8988T (cell line): Measurements from ENCODE around the gene KCNMA1.
"Not testable (repeated sequence)": the region's sequence is repeated elsewhere in the genome, so short reads cannot be mapped to it uniquely, and the experiment has no call there.

Experiments
- DNase-seq: peaks from one replicate; pipeline ENCODE4 v3.0.0; 2011

KCNMA1 gene

GRCh38 chr10:77410523-77410922, 227.1 kb downstream of the KCNMA1 start:
- DNase-seq, result no peak

DNA sequence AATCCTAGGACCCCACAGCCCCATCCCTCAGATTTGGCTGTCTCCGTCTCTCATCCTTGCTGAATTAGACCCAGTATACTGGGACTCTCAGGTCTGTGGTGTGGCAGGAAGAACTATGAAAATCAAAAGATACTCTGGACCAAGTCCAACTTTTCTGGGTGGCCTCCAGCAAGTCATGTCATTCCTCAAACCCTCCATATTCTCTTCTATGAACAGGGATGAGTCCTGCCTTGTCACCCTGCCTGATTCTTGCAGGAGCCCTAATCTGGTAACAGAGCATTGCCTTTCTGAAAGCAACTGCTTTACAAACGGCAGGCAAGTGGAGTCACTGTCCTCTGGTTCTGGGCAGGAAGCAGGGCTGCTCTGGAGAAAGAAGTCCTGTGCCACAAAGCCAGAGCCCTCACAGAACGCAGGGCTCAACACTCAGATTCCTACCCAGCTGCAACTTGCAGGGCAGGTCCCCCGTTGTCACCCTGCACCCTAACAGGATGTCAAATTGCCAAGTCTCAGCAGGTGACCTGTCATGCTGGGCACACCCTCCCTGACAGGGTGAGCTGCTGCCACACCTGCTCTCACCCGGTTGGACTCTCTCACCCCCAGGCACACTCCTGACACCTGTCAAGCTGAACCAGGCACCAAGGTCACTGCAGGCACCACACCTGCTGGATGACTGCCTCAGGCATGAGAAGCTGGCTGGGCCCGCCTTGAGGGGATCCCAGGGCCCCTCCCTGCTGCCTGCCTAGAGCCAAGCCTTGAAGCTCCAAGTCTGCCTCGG, 227.7 kb downstream of the KCNMA1 start:
- DNase-seq, result no peak

DNA sequence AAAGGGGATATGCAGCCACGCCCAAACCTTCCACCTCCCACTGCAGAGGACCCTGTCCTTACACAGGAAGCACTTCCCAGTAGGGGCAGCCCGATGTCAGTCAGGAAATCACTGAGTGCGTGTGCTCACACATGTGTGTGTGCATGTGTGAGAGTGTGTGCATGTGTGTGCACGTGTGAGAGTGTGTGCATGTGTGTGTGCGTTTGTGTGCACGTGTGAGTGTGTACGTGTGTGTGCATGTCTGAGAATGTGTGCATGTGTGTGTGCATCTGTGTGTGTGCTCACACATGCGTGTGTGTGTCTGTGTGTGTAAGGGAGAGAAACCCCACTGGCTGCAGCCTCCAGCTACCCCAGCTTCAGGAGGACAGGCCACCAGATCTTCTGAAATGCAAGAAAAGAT, 229.3 kb downstream of the KCNMA1 start:
- DNase-seq, result no peak

DNA sequence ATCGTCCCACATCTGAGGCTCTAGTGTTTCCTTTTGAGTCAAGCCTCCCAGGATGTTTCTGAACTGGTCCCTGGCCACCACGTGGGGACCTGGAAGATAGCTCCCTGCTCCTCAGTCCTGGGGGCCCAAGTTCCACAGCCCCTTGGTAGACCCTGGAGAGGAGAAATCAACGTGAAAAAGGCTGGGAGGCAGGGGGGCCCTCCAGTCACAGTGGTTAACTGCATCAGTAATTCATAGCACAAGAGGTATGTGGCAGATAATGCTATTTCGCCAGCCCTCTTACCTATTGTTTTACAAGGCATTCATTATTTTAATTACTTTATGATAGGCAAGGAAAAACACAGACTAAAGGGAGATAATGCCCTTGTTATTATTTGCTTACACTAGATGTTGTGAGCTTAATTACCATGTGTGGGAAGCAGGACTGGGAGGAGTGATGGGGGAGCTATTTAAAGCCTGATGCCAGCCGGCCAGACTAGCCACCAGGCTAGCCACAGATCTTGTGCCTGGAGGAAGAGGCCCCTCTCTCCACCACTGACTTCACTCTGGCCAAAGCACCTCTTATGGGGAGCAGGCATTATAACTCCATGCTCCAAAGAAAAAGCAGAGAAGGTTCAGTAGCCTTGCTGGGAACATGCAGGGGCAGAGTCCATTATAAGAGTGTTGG, 230.7 kb downstream of the KCNMA1 start:
- DNase-seq, result no peak

GRCh38 chr10:77405771-77406241, 231.8 kb downstream of the KCNMA1 start:
- peak; percentile 84 for DNase-seq

DNA sequence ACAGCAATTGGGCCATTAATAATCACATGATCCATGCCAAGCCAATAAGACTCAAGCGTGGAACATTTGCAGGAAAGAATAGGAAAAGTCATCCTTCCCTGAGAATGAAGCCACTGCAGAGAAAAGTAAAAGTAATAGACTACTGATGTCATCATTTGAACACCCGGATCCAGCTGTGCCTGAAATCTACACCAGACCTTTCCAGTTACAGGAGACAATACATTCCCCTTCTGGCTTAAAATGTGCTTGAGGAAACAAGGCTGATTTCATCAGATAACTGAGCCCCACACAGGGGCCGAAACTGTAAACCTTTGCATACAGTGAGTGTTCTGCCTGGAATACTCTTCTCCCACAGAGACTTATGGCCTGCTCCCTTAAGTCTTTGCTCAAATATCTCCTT, 232.8 kb downstream of the KCNMA1 start:
- DNase-seq, result no peak

GRCh38 chr10:77403761-77404160, 233.8 kb downstream of the KCNMA1 start:
- no peak for DNase-seq

DNA sequence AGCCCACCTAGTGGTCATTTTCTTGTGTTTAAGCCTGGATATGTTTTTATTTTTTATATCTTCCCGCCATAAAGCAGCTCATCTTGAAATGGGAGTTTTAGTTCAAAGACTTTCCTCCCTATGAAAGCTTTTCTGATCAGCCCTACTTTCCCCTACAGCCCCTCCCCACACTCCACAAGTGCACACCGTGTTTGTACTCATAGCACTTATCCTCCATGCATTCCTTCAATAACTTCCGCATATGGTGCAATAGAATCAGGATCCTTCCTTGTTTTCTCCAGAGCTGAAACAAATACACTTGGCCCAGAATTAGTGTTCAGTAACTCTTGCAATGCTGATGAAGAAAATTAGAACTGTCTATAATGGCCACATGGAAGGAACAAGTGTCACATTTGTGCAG, 235.9 kb downstream of the KCNMA1 start:
- no peak for DNase-seq

DNA sequence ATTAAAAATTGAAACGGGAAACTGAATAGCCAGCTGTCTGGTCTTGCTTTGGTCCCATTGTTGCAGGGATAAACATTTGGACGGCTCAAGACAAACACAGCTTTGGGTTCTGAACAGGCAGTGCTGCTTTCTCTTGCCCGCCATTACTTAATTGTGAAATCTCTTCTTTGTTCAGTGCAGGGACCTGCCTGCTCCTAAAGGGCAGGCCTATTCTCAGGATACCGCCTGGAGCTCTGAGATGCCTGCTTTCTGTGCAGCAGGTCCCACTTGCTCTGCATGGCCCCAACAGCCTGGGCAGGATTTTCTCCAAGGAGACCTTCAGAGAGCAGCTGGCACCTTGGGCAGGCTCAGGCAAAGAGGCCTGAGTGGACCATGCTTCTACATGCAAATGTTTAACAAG, 237.6 kb downstream of the KCNMA1 start:
- no peak for DNase-seq

DNA sequence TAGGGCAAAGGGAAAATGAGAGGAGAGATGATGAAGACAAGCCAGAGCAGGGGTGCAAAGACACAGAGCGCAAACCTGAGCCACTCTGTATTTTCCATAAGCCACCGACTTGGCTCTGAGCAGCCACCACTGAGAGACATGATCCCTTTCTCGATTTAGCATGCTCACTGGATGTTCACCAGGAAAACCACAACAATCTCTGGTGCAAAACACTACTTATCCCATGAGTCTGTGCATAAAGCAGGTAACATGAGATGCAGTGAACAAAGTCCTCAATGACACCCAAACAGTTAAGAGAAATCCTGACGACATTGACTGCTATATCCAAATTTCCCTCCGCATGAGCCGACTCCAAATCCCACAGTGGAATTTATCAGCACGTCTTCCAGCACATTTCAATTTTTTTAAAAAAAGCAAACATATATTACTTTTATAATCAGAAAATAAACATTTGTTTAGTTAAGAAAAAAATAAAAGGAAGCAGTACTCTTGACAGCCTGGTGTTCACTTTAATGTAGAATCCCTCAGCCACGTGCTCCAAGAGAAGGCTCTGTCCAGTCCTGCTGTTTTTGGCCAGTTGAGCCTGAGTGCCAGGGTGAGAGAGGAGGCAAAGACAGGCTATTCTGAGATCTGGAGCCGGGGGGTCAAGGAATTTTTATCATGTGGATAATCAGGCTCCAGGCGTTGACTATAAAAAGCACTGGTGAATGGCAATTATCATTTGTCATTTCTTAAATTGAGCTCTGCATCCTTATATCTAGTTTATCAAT, 238.4 kb downstream of the KCNMA1 start:
- DNase-seq, result no peak

DNA sequence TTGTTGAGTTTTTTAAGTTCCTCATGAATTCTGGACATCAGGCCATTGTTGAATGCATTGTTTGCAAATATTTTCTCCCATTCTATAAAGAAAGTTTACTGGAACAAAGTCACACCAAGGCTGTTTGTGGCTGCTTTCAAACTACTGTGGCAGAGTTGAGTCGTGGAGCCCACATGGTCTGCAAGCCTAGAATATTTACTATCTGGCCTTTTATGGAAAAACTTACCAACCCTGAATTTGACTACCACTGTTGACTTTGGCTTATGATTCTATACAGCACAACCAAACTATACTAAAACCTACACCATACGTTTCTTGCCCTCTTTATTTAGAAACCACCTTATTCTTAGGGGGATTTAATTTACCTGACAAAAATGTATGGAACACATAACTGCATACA, 239.1 kb downstream of the KCNMA1 start:
- DNase-seq, result no peak

DNA sequence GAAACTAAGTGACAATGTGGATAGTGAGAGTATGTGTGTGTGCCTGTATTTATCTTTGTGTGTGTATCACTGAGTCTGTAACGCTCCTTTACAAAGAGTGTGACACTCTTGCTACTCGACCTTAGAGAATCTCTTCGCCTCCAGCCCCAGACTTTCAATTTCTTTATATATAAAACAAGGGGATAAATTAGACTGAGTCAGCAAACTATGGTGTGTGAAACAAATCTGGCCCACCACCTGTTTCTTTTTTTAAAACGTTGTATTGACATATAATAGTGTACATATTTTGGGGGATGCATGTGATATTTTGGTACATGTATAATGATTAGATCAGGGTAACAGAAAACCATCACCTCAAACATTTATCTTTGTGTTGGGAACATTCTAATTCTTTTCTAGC, 240.5 kb downstream of the KCNMA1 start:
- no peak for DNase-seq

- no peak for DNase-seq
Measured at GRCh38 chr10:77396290-77396689, 241.3 kb downstream of the KCNMA1 start.

DNA sequence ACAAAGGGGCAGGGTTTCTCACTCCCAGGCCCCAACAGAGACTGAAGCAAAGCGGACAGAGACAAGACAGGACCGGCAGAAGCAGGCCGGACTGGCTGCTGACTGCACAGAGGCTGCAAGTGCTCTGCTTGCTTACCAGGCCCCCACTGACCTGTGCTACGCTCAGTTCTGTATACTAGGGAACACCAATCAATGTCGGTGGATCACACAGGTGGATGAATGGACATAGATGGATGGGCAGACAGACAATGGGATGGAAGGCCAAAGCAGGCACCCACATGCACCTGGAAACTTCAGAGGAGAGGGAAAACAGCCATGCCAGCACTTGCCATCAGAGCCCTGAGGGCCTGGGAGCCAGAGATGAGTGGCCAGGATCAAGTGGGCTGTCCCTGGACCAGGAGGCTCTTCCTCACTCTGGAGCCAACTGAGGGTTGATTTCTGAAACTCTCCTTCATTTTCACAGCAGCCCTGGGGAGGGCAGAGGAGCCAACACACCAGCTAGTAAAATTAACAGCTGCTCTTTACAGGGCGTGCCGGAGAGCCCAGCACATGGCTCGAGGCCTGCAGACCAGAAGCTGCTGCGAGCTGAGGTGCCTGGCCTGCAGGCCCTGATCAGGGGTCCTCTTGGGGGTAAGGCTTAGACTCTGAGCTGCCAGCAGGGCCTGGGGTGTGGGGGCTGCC, 243.6 kb downstream of the KCNMA1 start:
- DNase-seq, result no peak

DNA sequence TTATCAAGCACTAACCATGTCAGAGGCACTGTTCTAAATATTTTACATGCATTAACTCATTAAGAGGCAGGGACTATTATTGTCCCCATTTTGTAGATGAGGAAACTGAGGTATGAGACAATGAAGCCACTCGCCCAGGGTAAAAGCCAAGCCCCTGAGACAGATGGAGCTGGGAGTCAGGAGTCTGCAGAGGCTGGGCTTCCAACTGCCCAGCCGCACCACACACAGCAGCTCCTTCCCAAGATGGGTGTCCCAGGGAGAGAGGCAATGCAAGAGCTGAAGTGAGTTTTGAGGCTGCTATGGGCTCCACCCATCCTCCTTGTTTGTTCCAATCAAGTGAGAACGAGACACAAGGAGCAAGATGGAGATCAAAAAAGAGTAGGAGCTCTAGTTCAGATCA, 244.2 kb downstream of the KCNMA1 start:
- no peak for DNase-seq

- DNase-seq, result peak; percentile 84
Measured at GRCh38 chr10:77392851-77393250, 244.8 kb downstream of the KCNMA1 start.

- DNase-seq, result no peak
Measured at GRCh38 chr10:77392236-77392721, 245.3 kb downstream of the KCNMA1 start.

DNA sequence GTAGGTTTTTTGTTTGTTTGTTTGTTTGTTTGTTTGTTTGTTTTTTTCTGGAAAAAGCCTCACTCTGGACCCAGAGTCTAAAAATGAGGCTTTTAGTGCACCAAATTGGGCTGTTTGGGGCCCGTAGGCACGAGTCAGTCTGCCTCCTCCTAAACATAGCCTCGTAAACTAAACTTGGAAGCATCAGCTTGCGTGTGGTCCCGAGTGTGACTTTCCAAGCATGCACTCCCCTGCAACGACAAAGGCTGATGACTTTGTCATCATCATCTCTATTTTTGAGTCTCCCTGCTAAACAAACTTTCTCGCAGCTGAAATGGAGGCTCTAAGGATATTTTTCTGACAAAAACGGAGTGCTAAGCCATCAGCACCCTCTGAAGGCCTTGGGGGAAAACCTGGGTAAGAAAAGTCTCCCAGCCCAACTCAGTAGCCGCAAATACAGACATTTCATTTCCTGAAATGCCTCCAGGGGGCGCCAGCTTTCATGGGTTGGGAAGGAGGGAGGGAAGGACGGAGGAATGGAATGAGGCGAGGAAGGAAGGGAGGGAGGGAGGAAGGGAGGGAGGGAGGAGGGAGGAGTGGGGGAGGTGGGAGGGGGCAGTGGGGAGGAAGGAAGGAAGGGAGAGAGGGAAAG, 245.9 kb downstream of the KCNMA1 start:
- DNase-seq, result no peak

DNA sequence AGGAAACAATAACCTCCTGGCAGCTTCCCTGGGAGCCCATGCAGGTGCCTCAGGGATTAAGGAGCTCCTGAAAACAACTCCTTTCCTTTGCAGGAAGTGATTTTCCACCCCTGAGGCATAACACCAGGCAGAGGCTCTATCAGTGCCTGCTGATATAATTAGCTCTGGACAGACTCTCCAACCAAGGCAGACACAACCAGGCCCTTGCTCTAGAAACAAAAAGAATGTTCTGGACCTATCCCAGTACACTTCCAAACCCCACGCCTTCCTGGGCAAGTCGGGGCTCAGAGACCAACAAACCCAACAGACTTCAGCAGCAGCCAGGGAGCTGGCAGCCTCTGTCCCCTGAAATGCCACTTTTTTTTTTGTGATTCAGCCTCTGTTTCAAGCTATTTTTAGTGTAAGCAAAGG, 247.1 kb downstream of the KCNMA1 start:
- DNase-seq, result no peak

GRCh38 chr10:77388571-77389100, 249.0 kb downstream of the KCNMA1 start:
- no peak for DNase-seq

- DNase-seq, result not testable (repeated sequence)
Measured at GRCh38 chr10:77387701-77388100, 249.9 kb downstream of the KCNMA1 start.

GRCh38 chr10:77387247-77387646, 250.4 kb downstream of the KCNMA1 start:
- no peak for DNase-seq
